H1 (cell line): ENCODE results near the gene KIAA1586. TPM values are rescaled to one million over a fixed set of nuclear protein-coding genes. Genes with fewer than 3 reads are reported as not detected.

Experiments used
- CEBPB ChIP-seq: IDR thresholded peaks from 2 replicates; pipeline ENCODE4 v1.6.1; 2012; ENCODE audit warnings: low read depth, low read length
- CHD7 ChIP-seq: fragments of 300-600 bp; sonication (generic); IDR thresholded peaks from 2 replicates; pipeline ENCODE4 v1.7.1; 2012; ENCODE audit warnings: low read length, moderate library complexity, mild to moderate bottlenecking, inconsistent platforms; ENCODE audit not compliant: insufficient replicate concordance
- EZH2 ChIP-seq: fragments of 200-600 bp; sonication (generic); IDR thresholded peaks from 2 replicates; pipeline ENCODE4 v1.7.1; 2012; ENCODE audit warnings: low read depth, mild to moderate bottlenecking, moderate library complexity, low read length, inconsistent platforms; ENCODE audit not compliant: severe bottlenecking
- HDAC2 ChIP-seq, 2 experiments: fragments of 300-600 bp in 1 of 2; sonication (generic) in 1 of 2; IDR thresholded peaks; 2 replicates each; pipeline ENCODE4 v1.6.1; 2011 to 2012; ENCODE audit warnings: low read depth in 2 of 2, low read length in 2 of 2, mild to moderate bottlenecking in 2 of 2, moderate library complexity in 2 of 2, borderline replicate concordance in 1 of 2, inconsistent platforms in 1 of 2
- HDAC6 ChIP-seq: IDR thresholded peaks from one replicate; pipeline ENCODE4 v1.7.1; 2012; ENCODE audit warnings: low read depth, mild to moderate bottlenecking, inconsistent platforms, low read length, moderate library complexity
- KDM5A ChIP-seq: fragments of 200-600 bp; IDR thresholded peaks from 2 replicates; pipeline ENCODE4 v1.7.1; 2012; ENCODE audit warnings: mild to moderate bottlenecking, low read length, inconsistent platforms, mixed read lengths
- MAX ChIP-seq: IDR thresholded peaks from 2 replicates; pipeline ENCODE4 v1.6.1; 2012; ENCODE audit warnings: inconsistent platforms
- NANOG ChIP-seq: IDR thresholded peaks from 2 replicates; pipeline ENCODE4 v1.6.1; 2011; ENCODE audit warnings: low read length, low read depth, mild to moderate bottlenecking, inconsistent platforms; ENCODE audit not compliant: insufficient read depth, poor library complexity, severe bottlenecking
- RAD21 ChIP-seq, 2 experiments: IDR thresholded peaks in 1 of 2; conservative IDR thresholded peaks in 1 of 2; 2 replicates each; pipeline ENCODE4 v1.6.1; 2011; ENCODE audit warnings: low read depth in 2 of 2, low read length in 2 of 2, improper control_type of control experiment in 1 of 2, inconsistent platforms in 1 of 2, mild to moderate bottlenecking in 1 of 2, moderate library complexity in 1 of 2
- TBP ChIP-seq: IDR thresholded peaks from 2 replicates; pipeline ENCODE4 v1.6.1; 2011; ENCODE audit warnings: low read depth, low read length, improper control_type of control experiment
- ZNF274 ChIP-seq: IDR thresholded peaks from 2 replicates; pipeline ENCODE4 v1.7.0; 2012; ENCODE audit warnings: low read length, borderline replicate concordance; ENCODE audit errors: extremely low read depth
- polyA plus RNA-seq, 7 experiments: library from polyadenylated mRNA; depleted of rRNA in 3 of 7; stranded (reverse) in 5 of 7; unstranded in 2 of 7; fragments of >200 nt in 5 of 7; fragments of 200-250 nt in 2 of 7; gene quantifications; 1 replicate in 5 of 7; 2 replicates in 1 of 7; 4 replicates in 1 of 7; pipeline versions ENCODE4 v1.2.1 to v1.2.3, GENCODE V29; 2011 to 2013; ENCODE audit warnings: missing spikeins in 2 of 7, mixed read lengths in 2 of 7
- total RNA-seq: library from RNA; stranded (reverse); fragmentation: NEBNext Ultra II Directional; extraction: Animal tissue kit (Norgen Biotek cat#: 25700); gene quantifications from 2 replicates; pipeline ENCODE4 v1.2.1, GENCODE V29; 2021

The KIAA1586 gene
- total and polyA plus RNA-seq, 2 of the 8 experiments (the other 6 are each of a cell fraction or from before 2014, with no cell fraction given) = 2.1 to 24.4 TPM

DNA sequence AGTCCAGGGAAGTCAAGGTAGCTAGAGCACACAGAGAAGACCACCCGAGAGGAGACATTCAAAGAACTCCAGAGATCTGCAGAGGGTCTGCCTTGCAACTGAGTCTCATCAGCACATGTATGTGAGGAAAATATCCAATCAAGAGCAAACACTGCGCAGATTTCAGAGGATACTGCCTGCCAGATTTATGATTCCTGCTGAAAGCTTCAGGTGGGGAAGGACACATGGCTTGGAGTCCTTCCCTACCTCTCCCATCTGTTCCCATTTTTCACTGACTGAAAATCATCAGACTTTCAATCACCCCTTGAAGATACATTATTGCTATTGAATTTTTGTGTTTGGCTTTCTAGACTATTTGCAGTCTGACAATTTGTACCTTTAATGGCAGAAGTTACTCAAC, 7.6 kb upstream of the KIAA1586 start (continued):
- TF ChIP-seq CHD7 (no peak), EZH2 (no peak), NANOG (no peak), HDAC6 (no peak), RAD21 (IDR thresholded peaks at IDR 0.05 in 1 of 2, conservative IDR thresholded peaks at IDR 0.05 in 1 of 2; ENCODE audit: low read depth in 2 of 2, low read length in 2 of 2) (no peak), HDAC2 (IDR thresholded peaks at IDR 0.05; ENCODE audit: borderline replicate concordance in 1 of 2, low read depth in 2 of 2, low read length in 2 of 2) (no peak), CEBPB (no peak), ZNF274 (no peak), KDM5A (no peak), TBP (no peak), MAX (no peak)
